ENCODE results near the gene PLCB1.
A peak's percentile ranks its signal among the peaks of the same experiment; 100 is the strongest.

PLCB1 gene

DNA sequence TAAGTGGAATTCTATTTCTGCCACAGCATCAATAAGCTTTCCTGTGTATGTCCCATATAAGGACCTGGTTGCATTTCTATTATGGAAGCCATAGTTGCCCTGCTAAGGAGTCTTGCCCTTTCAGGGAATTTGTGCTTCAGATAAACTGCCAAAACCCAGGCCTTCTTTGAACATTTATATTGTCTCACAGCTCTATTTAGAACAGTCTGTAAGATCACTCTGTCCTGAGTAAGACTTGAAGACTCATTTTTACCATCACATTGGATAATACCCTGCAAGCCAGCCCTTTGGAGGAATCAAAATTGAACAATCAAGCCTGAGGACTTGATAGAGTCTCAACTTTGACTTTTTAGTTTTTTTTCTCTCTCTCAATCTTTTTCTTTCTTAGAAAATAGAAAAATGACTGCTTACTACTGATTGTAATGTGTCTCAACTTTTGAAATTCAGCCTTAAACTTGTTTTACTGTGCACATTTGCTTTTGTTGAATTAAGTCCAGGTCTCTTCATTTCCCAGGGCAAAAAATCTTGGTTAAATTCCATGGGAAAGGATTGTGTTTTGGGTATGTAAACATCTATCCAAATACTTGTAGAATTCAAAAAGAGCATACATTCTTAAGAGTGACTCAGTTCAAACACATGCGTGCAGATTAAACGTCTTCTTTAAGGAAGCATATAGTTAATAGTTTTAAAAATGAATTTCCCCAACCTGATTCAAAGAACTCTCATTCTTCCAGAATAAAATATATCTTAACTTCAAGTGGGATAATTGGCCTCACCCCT lies 91.2 kb downstream of the PLCB1 start:
- Mint-ChIP-seq H3K27ac (no peak overlapping the region), H3K9me3 (peaks cover 6% of the 10 kb centered on the region), H3K4me3 (no peak overlapping the region), H3K27me3 (ENCODE audit: low read depth, poor library complexity) (no peaks in the 10 kb centered on the region), H3K36me3 (ENCODE audit: low read depth) (no peaks in the 10 kb centered on the region), H3K4me1 (peaks cover 7% of the 10 kb centered on the region)
- TF ChIP-seq, protein P1, sequence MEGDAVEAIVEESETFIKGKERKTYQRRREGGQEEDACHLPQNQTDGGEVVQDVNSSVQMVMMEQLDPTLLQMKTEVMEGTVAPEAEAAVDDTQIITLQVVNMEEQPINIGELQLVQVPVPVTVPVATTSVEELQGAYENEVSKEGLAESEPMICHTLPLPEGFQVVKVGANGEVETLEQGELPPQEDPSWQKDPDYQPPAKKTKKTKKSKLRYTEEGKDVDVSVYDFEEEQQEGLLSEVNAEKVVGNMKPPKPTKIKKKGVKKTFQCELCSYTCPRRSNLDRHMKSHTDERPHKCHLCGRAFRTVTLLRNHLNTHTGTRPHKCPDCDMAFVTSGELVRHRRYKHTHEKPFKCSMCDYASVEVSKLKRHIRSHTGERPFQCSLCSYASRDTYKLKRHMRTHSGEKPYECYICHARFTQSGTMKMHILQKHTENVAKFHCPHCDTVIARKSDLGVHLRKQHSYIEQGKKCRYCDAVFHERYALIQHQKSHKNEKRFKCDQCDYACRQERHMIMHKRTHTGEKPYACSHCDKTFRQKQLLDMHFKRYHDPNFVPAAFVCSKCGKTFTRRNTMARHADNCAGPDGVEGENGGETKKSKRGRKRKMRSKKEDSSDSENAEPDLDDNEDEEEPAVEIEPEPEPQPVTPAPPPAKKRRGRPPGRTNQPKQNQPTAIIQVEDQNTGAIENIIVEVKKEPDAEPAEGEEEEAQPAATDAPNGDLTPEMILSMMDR (IDR thresholded peaks at IDR 0.05): no peak
- no peak for DNase-seq

DNA sequence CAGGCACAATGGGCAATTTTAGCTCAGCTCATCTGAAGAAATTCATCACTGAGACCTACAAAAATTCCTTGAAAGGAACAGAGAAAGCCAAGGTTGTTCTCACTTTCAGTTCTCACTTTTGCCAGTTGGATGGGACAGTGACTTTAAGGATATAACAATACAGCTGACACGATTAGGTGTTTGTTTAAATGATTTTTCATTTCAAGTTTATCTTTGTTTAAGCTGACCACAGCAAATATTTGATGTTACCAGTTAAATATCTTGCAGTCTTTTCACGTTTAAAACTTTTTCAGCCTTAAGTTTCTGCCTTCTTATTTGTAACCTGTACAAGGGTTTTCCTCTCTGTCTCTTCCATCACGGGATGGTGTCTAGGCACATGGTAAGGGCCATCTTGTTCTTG lies 93.6 kb downstream of the PLCB1 start:
- Mint-ChIP-seq H3K27me3 (ENCODE audit: low read depth, poor library complexity) (no peaks in the 10 kb centered on the region), H3K9me3 (peaks cover 6% of the 10 kb centered on the region), H3K4me3 (no peak overlapping the region), H3K36me3 (ENCODE audit: low read depth) (no peaks in the 10 kb centered on the region), H3K27ac (no peak overlapping the region), H3K4me1 (peaks cover 8% of the 10 kb centered on the region)
- TF ChIP-seq, protein P1 (IDR thresholded peaks at IDR 0.05): no peak
- DNase-seq: no peak

DNA sequence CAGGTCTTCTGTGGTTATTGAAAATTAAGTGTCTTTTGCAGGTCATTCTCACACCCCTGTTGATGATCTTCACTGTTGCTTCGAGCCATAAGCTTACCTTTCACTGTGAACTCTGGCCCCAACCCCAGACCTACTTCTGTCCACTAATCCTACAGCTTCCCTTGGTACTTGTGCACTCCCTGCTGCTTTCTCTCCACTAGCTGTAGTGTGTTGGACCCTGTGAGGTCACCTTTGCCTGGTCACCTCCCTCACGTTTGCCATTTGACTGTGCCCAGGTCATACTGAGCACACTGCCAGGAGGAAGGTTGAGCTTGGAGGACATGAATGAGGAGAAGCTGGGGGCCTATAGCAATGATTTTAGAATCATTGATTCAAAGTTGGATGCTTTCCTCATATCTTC lies 94.0 kb downstream of the PLCB1 start:
- Mint-ChIP-seq H3K4me1 (peaks cover 8% of the 10 kb centered on the region), H3K27ac (no peak overlapping the region), H3K4me3 (no peak overlapping the region), H3K36me3 (ENCODE audit: low read depth) (no peaks in the 10 kb centered on the region), H3K27me3 (ENCODE audit: low read depth, poor library complexity) (no peaks in the 10 kb centered on the region), H3K9me3 (peaks cover 6% of the 10 kb centered on the region)
- TF ChIP-seq, protein P1 (IDR thresholded peaks at IDR 0.05): no peak
- no peak for DNase-seq

DNA sequence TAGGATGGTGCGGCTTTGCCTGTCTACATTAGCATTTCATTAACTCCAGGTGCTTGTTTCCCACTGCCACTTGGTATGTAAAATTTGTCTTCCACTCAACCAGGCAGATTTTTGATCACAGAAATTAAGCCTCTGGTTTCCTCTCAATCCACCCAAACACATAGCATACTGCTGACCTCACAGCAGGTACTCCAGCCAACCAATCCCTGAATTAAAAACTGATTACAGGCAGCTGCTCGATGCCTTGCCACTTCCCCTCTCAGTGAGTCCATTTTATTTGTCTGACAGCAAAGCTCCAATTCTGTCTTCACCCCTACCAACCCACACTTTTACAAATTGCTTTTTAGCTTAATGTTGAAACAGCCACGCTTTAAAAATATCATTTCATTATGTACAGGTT lies 95.2 kb downstream of the PLCB1 start:
- peaks cover 8% of the 10 kb centered on the region for H3K4me1 Mint-ChIP-seq
- no peak for DNase-seq
- H3K27ac Mint-ChIP-seq: peak overlapping the region; percentile 13
- H3K9me3 Mint-ChIP-seq: peaks cover 6% of the 10 kb centered on the region
- H3K4me3 Mint-ChIP-seq: no peak overlapping the region
- TF ChIP-seq, protein P1 (IDR thresholded peaks at IDR 0.05): no peak
- H3K36me3 Mint-ChIP-seq (ENCODE audit: low read depth): no peaks in the 10 kb centered on the region
- H3K27me3 Mint-ChIP-seq (ENCODE audit: low read depth, poor library complexity): no peaks in the 10 kb centered on the region

DNA sequence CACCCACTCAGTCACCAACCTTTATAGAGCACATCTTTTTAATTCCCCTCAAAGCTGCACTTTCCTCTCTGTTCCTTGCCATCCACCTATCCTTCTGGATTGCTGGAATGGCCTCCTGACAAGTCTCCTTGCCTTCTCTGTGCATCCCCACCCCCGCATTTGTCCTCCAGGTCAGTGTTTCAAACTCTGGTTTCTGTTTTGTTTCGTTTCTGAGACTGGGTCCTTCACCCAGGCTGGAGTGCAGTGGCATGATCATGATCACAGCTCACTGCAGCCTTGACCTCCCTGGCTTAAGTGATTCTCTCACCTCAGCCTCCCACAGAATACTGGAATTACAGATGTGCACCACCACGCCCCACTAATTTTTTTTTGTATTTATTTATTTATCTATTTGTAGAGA lies 96.2 kb downstream of the PLCB1 start:
- TF ChIP-seq, protein P1 (IDR thresholded peaks at IDR 0.05): no peak
- H3K27ac Mint-ChIP-seq: peak overlapping the region; percentile 86
- DNase-seq: no peak
- no peak overlapping the region for H3K4me3 Mint-ChIP-seq
- H3K27me3 Mint-ChIP-seq (ENCODE audit: low read depth, poor library complexity): no peaks in the 10 kb centered on the region
- peaks cover 8% of the 10 kb centered on the region for H3K4me1 Mint-ChIP-seq
- H3K36me3 Mint-ChIP-seq (ENCODE audit: low read depth): no peaks in the 10 kb centered on the region
- no peaks in the 10 kb centered on the region for H3K9me3 Mint-ChIP-seq

DNA sequence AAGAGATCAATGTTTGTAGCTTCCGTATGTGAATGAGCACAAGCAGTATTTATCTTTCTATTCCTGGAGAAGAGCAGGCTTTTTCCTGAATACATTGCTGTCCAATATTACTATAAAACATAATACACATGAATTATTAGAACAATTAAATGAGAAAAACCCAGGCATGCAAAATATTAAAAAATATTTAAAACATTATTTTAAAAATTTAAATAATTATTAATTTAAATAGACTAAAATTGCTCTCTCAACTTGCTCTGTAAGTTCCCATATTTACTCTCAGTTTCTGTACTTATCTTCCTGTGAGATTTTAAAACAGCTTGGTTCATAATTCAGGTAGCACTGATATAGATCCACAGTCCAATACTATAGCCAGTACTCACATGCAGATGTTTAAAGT lies 97.0 kb downstream of the PLCB1 start:
- TF ChIP-seq, protein P1 (IDR thresholded peaks at IDR 0.05): no peak
- Mint-ChIP-seq H3K27ac (no peak overlapping the region), H3K4me1 (peaks cover 8% of the 10 kb centered on the region), H3K27me3 (ENCODE audit: low read depth, poor library complexity) (no peaks in the 10 kb centered on the region), H3K9me3 (no peaks in the 10 kb centered on the region), H3K36me3 (ENCODE audit: low read depth) (no peaks in the 10 kb centered on the region), H3K4me3 (no peak overlapping the region)
- no peak for DNase-seq
